Fibroblast of pulmonary artery (primary cell): ENCODE results near the gene MAPK13.

Experiments
- DNase-seq: peaks from one replicate; pipeline ENCODE4 v3.0.0-alpha.2; 2010; ENCODE audit warnings: low read depth
- H3K4me3 ChIP-seq: replicated peaks from 2 replicates; pipeline ENCODE4 v1.5.1; 2011; ENCODE audit warnings: low read depth, mild to moderate bottlenecking, control low read depth, low read length, moderate library complexity
- TF ChIP-seq, protein P1 (sequence below): IDR thresholded peaks from 2 replicates; pipeline ENCODE4 v1.5.1; 2011; ENCODE audit warnings: mild to moderate bottlenecking, control low read depth, low read length, inconsistent platforms; ENCODE audit errors: missing control alignments

The MAPK13 gene

GRCh38 chr6:36139991-36140710 lies 9.8 kb downstream of the MAPK13 start:
- DNase-seq = no peak
- TF ChIP-seq, protein P1, sequence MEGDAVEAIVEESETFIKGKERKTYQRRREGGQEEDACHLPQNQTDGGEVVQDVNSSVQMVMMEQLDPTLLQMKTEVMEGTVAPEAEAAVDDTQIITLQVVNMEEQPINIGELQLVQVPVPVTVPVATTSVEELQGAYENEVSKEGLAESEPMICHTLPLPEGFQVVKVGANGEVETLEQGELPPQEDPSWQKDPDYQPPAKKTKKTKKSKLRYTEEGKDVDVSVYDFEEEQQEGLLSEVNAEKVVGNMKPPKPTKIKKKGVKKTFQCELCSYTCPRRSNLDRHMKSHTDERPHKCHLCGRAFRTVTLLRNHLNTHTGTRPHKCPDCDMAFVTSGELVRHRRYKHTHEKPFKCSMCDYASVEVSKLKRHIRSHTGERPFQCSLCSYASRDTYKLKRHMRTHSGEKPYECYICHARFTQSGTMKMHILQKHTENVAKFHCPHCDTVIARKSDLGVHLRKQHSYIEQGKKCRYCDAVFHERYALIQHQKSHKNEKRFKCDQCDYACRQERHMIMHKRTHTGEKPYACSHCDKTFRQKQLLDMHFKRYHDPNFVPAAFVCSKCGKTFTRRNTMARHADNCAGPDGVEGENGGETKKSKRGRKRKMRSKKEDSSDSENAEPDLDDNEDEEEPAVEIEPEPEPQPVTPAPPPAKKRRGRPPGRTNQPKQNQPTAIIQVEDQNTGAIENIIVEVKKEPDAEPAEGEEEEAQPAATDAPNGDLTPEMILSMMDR = no peak
- no peak overlapping the region for H3K4me3 ChIP-seq

DNA sequence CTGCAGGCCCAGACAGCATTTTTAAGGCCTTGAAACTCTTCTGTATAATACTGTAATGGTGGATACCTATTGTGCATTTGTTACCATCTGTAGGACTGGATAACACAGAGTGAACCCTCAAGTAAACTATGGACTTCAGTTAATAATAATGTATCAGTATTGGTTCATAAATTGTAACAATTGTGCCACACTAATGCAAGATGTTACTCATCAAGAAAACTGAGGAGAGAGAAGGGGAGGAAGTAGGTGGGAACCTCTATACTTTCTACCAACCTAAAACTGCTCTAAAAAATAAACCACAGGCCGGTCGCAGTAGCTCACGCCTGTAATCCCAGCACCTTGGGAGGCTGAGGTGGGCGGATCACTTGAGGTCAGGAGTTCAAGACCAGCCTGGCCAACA lies 10.8 kb downstream of the MAPK13 start:
- no peak overlapping the region for H3K4me3 ChIP-seq
- DNase-seq = no peak
- TF ChIP-seq, protein P1 = no peak

DNA sequence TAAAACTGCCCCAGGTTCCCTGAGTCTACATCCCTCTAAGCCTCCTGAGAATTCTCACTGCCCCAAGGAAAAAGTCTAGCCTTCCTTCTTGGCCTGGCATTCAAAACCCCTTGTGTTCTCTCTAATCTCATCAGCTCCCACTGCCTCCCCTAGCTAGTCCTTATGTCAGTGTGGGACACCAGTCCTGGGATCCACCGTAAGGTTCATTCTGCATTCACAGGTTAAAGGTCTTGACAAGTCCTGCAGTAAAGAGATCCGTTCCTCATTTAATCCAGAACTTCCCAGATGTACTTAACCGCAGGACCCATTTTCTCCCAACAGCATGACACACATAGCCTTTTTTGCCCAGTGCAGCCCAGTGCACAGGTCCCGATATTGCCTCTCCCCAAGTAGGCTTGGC lies 11.6 kb downstream of the MAPK13 start:
- no peak overlapping the region for H3K4me3 ChIP-seq
- TF ChIP-seq, protein P1 = no peak
- no peak for DNase-seq

GRCh38 chr6:36142971-36143838 lies 12.9 kb downstream of the MAPK13 start:
- no peak overlapping the region for H3K4me3 ChIP-seq
- TF ChIP-seq, protein P1 = no peak
- no peak for DNase-seq

- DNase-seq = no peak
- H3K4me3 ChIP-seq = no peak overlapping the region
- TF ChIP-seq, protein P1 = no peak
Observed at GRCh38 chr6:36145495-36145894, 15.2 kb downstream of the MAPK13 start.

DNA sequence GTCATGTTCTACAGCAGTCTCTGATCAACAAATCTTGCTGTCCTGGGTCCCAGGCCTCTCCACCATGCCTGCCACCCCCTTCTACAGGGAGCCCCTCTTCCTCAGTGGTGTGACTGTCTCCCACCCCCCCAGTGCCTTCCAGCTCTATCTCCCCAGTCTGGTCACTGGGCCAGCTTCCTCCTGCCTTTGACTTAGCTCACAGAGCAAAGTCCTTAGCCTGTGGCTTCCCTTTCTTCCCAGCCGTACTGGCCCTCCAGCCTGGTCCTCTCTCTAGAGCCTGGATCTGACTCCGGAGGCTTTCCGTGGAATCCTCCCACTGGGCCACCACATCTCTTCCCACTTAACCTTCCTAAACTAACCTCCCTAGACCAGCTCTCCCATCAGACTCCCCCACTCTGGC lies 17.0 kb downstream of the MAPK13 start:
- TF ChIP-seq, protein P1 = no peak
- no peak overlapping the region for H3K4me3 ChIP-seq
- DNase-seq = no peak
